GM23338 (cell line): Measurements from ENCODE around the gene PCSK5.

Experiments
- CTCF ChIP-seq, 2 experiments: fragments of 200-600 bp in 1 of 2; sonication (generic) in 1 of 2; conservative IDR thresholded peaks; 2 replicates each; pipeline versions ENCODE4 v1.5.1 to v1.6.1; 2016 to 2017; ENCODE audit warnings: antibody characterized with exemption in 2 of 2, low read depth in 2 of 2, mild to moderate bottlenecking in 2 of 2, moderate library complexity in 1 of 2
- EZH2 ChIP-seq: fragments of 200-600 bp; sonication (generic); IDR thresholded peaks from one replicate; pipeline ENCODE4 v1.8.0; 2017; ENCODE audit warnings: antibody characterized with exemption, mild to moderate bottlenecking, low read depth; ENCODE audit not compliant: unreplicated experiment
- EZH2phosphoT487 ChIP-seq: fragments of 200-600 bp; sonication (generic); IDR thresholded peaks from one replicate; pipeline ENCODE4 v1.8.1; 2018; ENCODE audit warnings: antibody characterized with exemption; ENCODE audit not compliant: unreplicated experiment
- REST ChIP-seq: IDR thresholded peaks from one replicate; pipeline ENCODE4 v1.6.1; 2018; ENCODE audit warnings: antibody characterized with exemption; ENCODE audit not compliant: unreplicated experiment

GRCh38 chr9:75995066-75995465 lies 104.6 kb downstream of the PCSK5 start:
- TF ChIP-seq CTCF (conservative IDR thresholded peaks at IDR 0.05; ENCODE audit: low read depth in 2 of 2): no peak
- TF ChIP-seq EZH2: no peak
- no peak for TF ChIP-seq EZH2phosphoT487
- TF ChIP-seq REST: no peak
